NK-92 treated with Interleukin-12 subunit alpha and Interleukin-12 subunit beta, amount 100 ng/mL, for 24 hours (cell line): Measurements from ENCODE around the gene FUBP1.
"Not testable (repeated sequence)": the region's sequence is repeated elsewhere in the genome, so short reads cannot be mapped to it uniquely, and the experiment has no call there.

Source experiments
- DNase-seq: peaks from one replicate; lab custom pipeline; 2025; lab: John Stamatoyannopoulos, UW

FUBP1 gene

GRCh38 chr1:77945345-77945744 lies 33.5 kb downstream of the FUBP1 start:
- no peak for DNase-seq

- no peak for DNase-seq
These were observed 36.3 kb downstream of the FUBP1 start for GRCh38 chr1:77942400-77943140.

- DNase-seq, result no peak
These were observed 37.8 kb downstream of the FUBP1 start for GRCh38 chr1:77940921-77941570.

GRCh38 chr1:77938651-77939050 lies 40.2 kb downstream of the FUBP1 start:
- DNase-seq, result no peak

- DNase-seq, result no peak
These were observed 49.1 kb downstream of the FUBP1 start for GRCh38 chr1:77929806-77930205.

- no peak for DNase-seq
These were observed 51.5 kb downstream of the FUBP1 start for GRCh38 chr1:77927414-77927813.

GRCh38 chr1:77926561-77927357 lies 52.1 kb downstream of the FUBP1 start:
- no peak for DNase-seq

- no peak for DNase-seq
These were observed 52.9 kb downstream of the FUBP1 start for GRCh38 chr1:77925956-77926355.

- no peak for DNase-seq
These were observed 53.4 kb downstream of the FUBP1 start for GRCh38 chr1:77925518-77925917.

GRCh38 chr1:77918918-77919317 lies 60.0 kb downstream of the FUBP1 start:
- not testable (repeated sequence) for DNase-seq

- no peak for DNase-seq
These were observed 68.8 kb downstream of the FUBP1 start for GRCh38 chr1:77910116-77910515.

GRCh38 chr1:77906624-77907023 lies 72.2 kb downstream of the FUBP1 start:
- DNase-seq, result no peak

GRCh38 chr1:77906019-77906545 lies 72.8 kb downstream of the FUBP1 start:
- no peak for DNase-seq

- no peak for DNase-seq
These were observed 73.3 kb downstream of the FUBP1 start for GRCh38 chr1:77905603-77906002.

- no peak for DNase-seq
These were observed 78.1 kb downstream of the FUBP1 start for GRCh38 chr1:77900687-77901293.

GRCh38 chr1:77899647-77900320 lies 79.1 kb downstream of the FUBP1 start:
- no peak for DNase-seq
